Suprapubic skin (tissue), 4 donors: ENCODE results near the gene CLBA1. TPM values are rescaled to one million over a fixed set of nuclear protein-coding genes. Genes with fewer than 3 reads are reported as not detected.

Source experiments
- DNase-seq, 2 donors: peaks; one replicate each; pipeline ENCODE4 v3.0.0-alpha.2; 2019; ENCODE audit warnings: low spot score in 2 of 2
- H3K27ac ChIP-seq: fragments of 200-600 bp; sonication (generic); one replicate; pipeline ENCODE4 v1.5.1; 2019
- H3K27me3 ChIP-seq: fragments of 200-600 bp; sonication (generic); one replicate; pipeline ENCODE4 v1.5.1; 2019
- H3K36me3 ChIP-seq: fragments of 200-600 bp; sonication (generic); one replicate; pipeline ENCODE4 v1.5.1; 2019
- H3K4me1 ChIP-seq: fragments of 200-600 bp; sonication (generic); one replicate; pipeline ENCODE4 v1.5.1; 2019
- H3K4me3 ChIP-seq: fragments of 200-600 bp; sonication (generic); one replicate; pipeline ENCODE4 v1.5.1; 2019; ENCODE audit warnings: mild to moderate bottlenecking
- H3K9me3 ChIP-seq: fragments of 200-600 bp; sonication (generic); one replicate; pipeline ENCODE4 v1.5.1; 2019
- CTCF ChIP-seq, 2 donors: fragments of 200-600 bp in 1 of 2; fragments of 450-650 bp in 1 of 2; sonication (generic) in 1 of 2; IDR thresholded peaks; one replicate each; pipeline ENCODE4 v1.5.1; 2016 to 2019; ENCODE audit warnings: antibody characterized with exemption in 2 of 2, mild to moderate bottlenecking in 1 of 2, moderate library complexity in 1 of 2
- EP300 ChIP-seq: sonication (generic); formaldehyde crosslinking; IDR thresholded peaks from one replicate; pipeline ENCODE4 v1.6.1; 2017; ENCODE audit warnings: antibody characterized with exemption
- POLR2A ChIP-seq, 2 donors: fragments of 450-650 bp; IDR thresholded peaks; one replicate each; pipeline ENCODE4 v1.6.1; 2017; ENCODE audit warnings: antibody characterized with exemption in 2 of 2, mild to moderate bottlenecking in 2 of 2, moderate library complexity in 2 of 2
- POLR2AphosphoS5 ChIP-seq, 3 donors: sonication (generic); formaldehyde crosslinking; IDR thresholded peaks; one replicate each; pipeline ENCODE4 v1.6.1; 2017; ENCODE audit warnings: antibody characterized with exemption in 3 of 3
- WGBS: methylation state at CpG from one replicate; pipeline ENCODE4 v1.1.5; 2018; 5-methylcytosine and 5-hydroxymethylcytosine counted together
- total RNA-seq, 4 donors: library from RNA; depleted of rRNA; stranded (reverse); fragments of >200 nt; gene quantifications; one replicate each; pipeline ENCODE4 v1.1.0, GENCODE V29; 2016

Gene CLBA1
- total RNA-seq, 4 donors from 2014 or later = 6.3 to 10.9 (median 9.1) TPM

- WGBS = 94% methylated on average over 12 of the region's 12 CpGs
- H3K9me3 ChIP-seq = no peaks in the 10 kb centered on the region
- no peak for DNase-seq
- H3K27me3 ChIP-seq = no peaks in the 10 kb centered on the region
- no peak overlapping the region for H3K27ac ChIP-seq
- no peak overlapping the region for H3K4me3 ChIP-seq
- H3K4me1 ChIP-seq = no peaks in the 10 kb centered on the region
- TF ChIP-seq CTCF (IDR thresholded peaks at IDR 0.05) (no peak), POLR2A (IDR thresholded peaks at IDR 0.05) (no peak), POLR2AphosphoS5 (IDR thresholded peaks at IDR 0.05) (no peak), EP300 (no peak)
- peaks cover 52% of the 10 kb centered on the region for H3K36me3 ChIP-seq
Measured at GRCh38 chr14:104993306-104993705, 7.7 kb downstream of the CLBA1 start.

DNA sequence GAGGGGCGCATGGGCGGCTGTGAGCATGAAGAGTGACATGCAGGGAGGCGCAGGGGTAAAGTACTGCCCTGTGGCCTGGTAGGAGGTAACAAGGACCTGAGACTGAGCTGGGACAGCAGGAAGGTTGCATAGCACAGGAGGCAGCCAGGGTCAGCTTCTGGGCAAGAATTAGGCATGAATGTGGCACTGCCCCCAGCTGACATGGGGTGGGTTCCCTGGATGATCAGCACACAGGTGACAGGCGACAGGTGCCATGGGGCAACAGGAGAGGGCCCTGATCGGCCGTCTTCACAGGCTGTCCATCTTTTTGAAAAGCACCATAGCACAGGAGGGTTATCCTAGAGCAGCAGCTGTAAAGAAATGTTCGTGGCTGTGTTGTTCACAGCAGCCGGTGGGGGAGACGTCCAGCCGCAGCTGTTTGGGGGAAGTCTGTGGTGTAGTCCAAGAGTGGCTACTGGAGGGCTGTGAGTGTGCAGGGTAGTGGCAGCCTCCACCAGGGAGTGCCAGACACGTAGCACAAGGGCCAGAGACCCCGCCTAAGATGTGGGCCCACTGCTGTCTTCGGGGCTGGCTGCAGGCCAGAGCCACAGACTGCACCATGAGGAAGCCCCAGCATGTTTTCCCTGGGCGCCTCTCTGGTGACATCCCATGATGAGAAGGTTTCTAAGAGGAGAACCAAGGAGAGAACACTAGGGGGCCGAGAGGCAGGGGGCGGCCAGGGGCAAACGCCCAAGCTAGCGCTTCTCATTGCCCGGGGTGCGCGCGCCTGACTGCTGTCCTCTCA, 8.4 kb downstream of the CLBA1 start:
- no peaks in the 10 kb centered on the region for H3K9me3 ChIP-seq
- peaks cover 52% of the 10 kb centered on the region for H3K36me3 ChIP-seq
- H3K4me1 ChIP-seq = no peaks in the 10 kb centered on the region
- H3K4me3 ChIP-seq = no peak overlapping the region
- 85% methylated on average over 16 of the region's 22 CpGs for WGBS
- H3K27ac ChIP-seq = no peak overlapping the region
- no peak for DNase-seq
- TF ChIP-seq POLR2AphosphoS5 (IDR thresholded peaks at IDR 0.05) = no peak
- no peak for TF ChIP-seq POLR2A (IDR thresholded peaks at IDR 0.05)
- no peak for TF ChIP-seq CTCF (IDR thresholded peaks at IDR 0.05)
- no peak for TF ChIP-seq EP300
- H3K27me3 ChIP-seq = no peaks in the 10 kb centered on the region

DNA sequence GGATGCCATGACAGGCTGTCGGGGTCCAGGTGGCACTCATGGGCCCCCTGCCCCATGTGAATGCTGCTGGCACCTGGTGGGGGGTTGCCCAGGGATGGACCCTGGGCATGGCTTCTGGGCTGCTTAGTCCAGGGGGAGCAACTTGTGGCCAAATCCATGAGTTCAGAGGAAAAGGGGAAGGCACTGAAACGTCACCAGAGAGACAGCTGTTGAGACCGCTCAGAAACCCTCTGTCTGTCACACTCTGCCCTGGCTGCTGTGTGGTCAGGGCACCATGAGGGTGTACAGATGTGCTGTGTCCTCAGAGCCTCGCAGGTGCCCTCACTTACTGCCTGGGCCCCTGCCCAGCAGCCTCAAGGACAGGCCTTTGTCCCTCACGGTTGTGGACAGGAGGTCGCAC, 9.4 kb downstream of the CLBA1 start:
- 79% methylated on average over 4 of the region's 6 CpGs for WGBS
- TF ChIP-seq CTCF (IDR thresholded peaks at IDR 0.05) = no peak
- no peak for TF ChIP-seq POLR2AphosphoS5 (IDR thresholded peaks at IDR 0.05)
- TF ChIP-seq POLR2A (IDR thresholded peaks at IDR 0.05) = no peak
- TF ChIP-seq EP300 = no peak
- no peaks in the 10 kb centered on the region for H3K27me3 ChIP-seq
- H3K4me3 ChIP-seq = no peak overlapping the region
- no peaks in the 10 kb centered on the region for H3K4me1 ChIP-seq
- H3K27ac ChIP-seq = no peak overlapping the region
- DNase-seq = no peak
- H3K36me3 ChIP-seq = peaks cover 52% of the 10 kb centered on the region
- H3K9me3 ChIP-seq = no peaks in the 10 kb centered on the region

DNA sequence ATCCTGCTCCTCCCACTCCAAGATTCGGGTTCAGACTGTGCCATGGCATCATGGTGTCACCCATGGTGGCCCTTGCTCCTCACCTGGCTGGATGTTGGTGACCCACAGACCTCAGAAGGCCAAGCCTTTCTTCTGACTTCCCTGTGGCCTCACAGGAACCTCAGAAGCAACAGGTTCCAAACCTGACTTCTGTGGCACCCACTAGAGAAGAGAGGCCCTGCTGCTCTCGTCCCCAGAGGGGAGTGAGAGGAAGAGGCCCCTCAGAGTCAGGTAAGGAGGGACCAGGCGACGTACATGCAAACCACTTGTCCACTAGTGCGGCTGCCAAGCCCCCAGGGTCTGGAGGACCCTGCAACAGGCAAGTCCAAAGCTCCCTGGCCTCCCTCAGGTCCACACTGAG, 10.4 kb downstream of the CLBA1 start:
- DNase-seq = no peak
- WGBS = 95% methylated on average over 5 of the region's 5 CpGs
- Histone ChIP-seq H3K27ac (no peak overlapping the region), H3K27me3 (no peaks in the 10 kb centered on the region), H3K9me3 (no peaks in the 10 kb centered on the region), H3K4me1 (no peaks in the 10 kb centered on the region), H3K4me3 (no peak overlapping the region), H3K36me3 (peaks cover 50% of the 10 kb centered on the region)
- no peak for TF ChIP-seq CTCF (IDR thresholded peaks at IDR 0.05)
- TF ChIP-seq EP300 = no peak
- no peak for TF ChIP-seq POLR2AphosphoS5 (IDR thresholded peaks at IDR 0.05)
- TF ChIP-seq POLR2A (IDR thresholded peaks at IDR 0.05) = no peak

- no peak for DNase-seq
- H3K27me3 ChIP-seq = no peaks in the 10 kb centered on the region
- no peak overlapping the region for H3K27ac ChIP-seq
- H3K4me1 ChIP-seq = no peaks in the 10 kb centered on the region
- TF ChIP-seq POLR2A (IDR thresholded peaks at IDR 0.05) = no peak
- no peak for TF ChIP-seq CTCF (IDR thresholded peaks at IDR 0.05)
- no peak for TF ChIP-seq POLR2AphosphoS5 (IDR thresholded peaks at IDR 0.05)
- no peak for TF ChIP-seq EP300
- 93% methylated on average over 11 of the region's 13 CpGs for WGBS
- no peaks in the 10 kb centered on the region for H3K9me3 ChIP-seq
- no peak overlapping the region for H3K4me3 ChIP-seq
- peaks cover 46% of the 10 kb centered on the region for H3K36me3 ChIP-seq
Measured at GRCh38 chr14:104996483-104996882, 10.9 kb downstream of the CLBA1 start.
